ENCODE data around the gene TRAPPC3.

Gene TRAPPC3

GRCh38 chr1:36115200-36115669, 34.1 kb downstream of the TRAPPC3 start:
- no peak for DNase-seq (ENCODE audit: low spot score)
- in situ Hi-C loops (cut with MboI; ENCODE audit: low pct_unique_long_range_greater_than_20kb, low sequenced_read_pairs, unreplicated experiment), result no loop called here

GRCh38 chr1:36114371-36114770, 34.9 kb downstream of the TRAPPC3 start:
- no peak for TF ChIP-seq CTCF (IDR thresholded peaks at IDR 0.05; ENCODE audit: extremely low read depth, insufficient read depth, missing control alignments)
- in situ Hi-C loops (cut with MboI; ENCODE audit: low pct_unique_long_range_greater_than_20kb, low sequenced_read_pairs, unreplicated experiment), result no loop called here
- DNase-seq (ENCODE audit: low spot score), result no peak

More at GRCh38 chr1:36115200-36115669, 34.1 kb downstream of the TRAPPC3 start:
- no peak for TF ChIP-seq CTCF (IDR thresholded peaks at IDR 0.05; ENCODE audit: extremely low read depth, insufficient read depth, missing control alignments)

- no peak for DNase-seq (ENCODE audit: low spot score)
- in situ Hi-C loops (cut with MboI; ENCODE audit: low pct_unique_long_range_greater_than_20kb, low sequenced_read_pairs, unreplicated experiment), result no loop called here
- TF ChIP-seq CTCF (IDR thresholded peaks at IDR 0.05; ENCODE audit: extremely low read depth, insufficient read depth, missing control alignments), result no peak
Observed at GRCh38 chr1:36112823-36113222, 36.5 kb downstream of the TRAPPC3 start.

- no peak for TF ChIP-seq CTCF (IDR thresholded peaks at IDR 0.05; ENCODE audit: extremely low read depth, insufficient read depth, missing control alignments)
- no peak for DNase-seq (ENCODE audit: low spot score)
- in situ Hi-C loops (cut with MboI; ENCODE audit: low pct_unique_long_range_greater_than_20kb, low sequenced_read_pairs, unreplicated experiment), result no loop called here
Observed at GRCh38 chr1:36111151-36111550, 38.1 kb downstream of the TRAPPC3 start.

- no peak for TF ChIP-seq CTCF (IDR thresholded peaks at IDR 0.05; ENCODE audit: extremely low read depth, insufficient read depth, missing control alignments)
- in situ Hi-C loops (cut with MboI; ENCODE audit: low pct_unique_long_range_greater_than_20kb, low sequenced_read_pairs, unreplicated experiment), result no loop called here
- no peak for DNase-seq (ENCODE audit: low spot score)
Observed at GRCh38 chr1:36109041-36109679, 40.1 kb downstream of the TRAPPC3 start.

GRCh38 chr1:36108314-36108713, 41.0 kb downstream of the TRAPPC3 start:
- DNase-seq (ENCODE audit: low spot score), result no peak
- in situ Hi-C loops (cut with MboI; ENCODE audit: low pct_unique_long_range_greater_than_20kb, low sequenced_read_pairs, unreplicated experiment), result no loop called here
- no peak for TF ChIP-seq CTCF (IDR thresholded peaks at IDR 0.05; ENCODE audit: extremely low read depth, insufficient read depth, missing control alignments)
